A204.1 (cell line): Measurements from ENCODE around the gene SORCS2.

Source experiments
- FAIRE-seq: peaks from 2 replicates; lab custom pipeline; 2012; peaks lifted over from hg19 to GRCh38; lab: Jason Lieb, UNC

The SORCS2 gene

GRCh38 chr4:7477695-7478094 lies 285.4 kb downstream of the SORCS2 start:
- no peak for FAIRE-seq

DNA sequence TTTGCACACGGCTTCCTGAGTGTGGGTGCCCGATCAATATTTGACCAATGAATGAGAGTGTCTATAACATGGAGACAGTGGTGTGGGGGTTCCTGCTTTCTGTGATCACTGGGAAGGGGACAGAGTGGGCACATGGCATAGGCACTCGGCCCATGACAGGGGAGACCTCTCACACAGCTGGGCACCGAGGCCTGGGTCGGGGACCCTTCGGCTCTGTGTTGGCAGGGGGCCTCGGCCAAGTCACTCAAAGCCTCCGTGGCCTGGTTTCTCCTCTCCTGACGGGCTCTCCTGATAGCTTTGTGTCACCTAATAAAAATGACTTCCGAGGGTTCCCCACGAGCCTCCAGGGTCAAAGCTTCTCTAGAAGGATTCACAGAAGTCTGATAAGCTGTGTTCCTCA lies 286.3 kb downstream of the SORCS2 start:
- no peak for FAIRE-seq

- FAIRE-seq, result no peak
Measured at GRCh38 chr4:7480423-7480822, 288.1 kb downstream of the SORCS2 start.

- no peak for FAIRE-seq
Measured at GRCh38 chr4:7481227-7481626, 288.9 kb downstream of the SORCS2 start.

DNA sequence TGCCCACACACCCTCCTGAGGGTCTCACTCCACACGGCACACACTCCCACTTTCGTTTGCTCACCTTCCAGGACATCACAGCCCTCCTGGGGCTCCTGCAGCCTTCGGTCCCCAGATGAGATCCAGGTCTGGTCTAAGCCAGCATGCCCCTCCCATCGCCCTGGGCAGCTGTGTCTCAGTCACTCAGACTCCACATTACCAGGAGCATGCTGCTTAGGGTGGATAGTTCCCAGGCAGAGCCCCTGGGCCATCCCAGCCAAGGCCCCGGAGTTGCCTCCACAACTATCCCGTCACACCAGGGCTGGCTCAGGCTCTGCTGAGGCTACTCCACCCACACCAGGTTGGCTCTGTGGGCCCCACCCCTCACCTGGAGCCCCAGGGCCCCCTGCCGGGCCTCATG lies 292.8 kb downstream of the SORCS2 start:
- FAIRE-seq, result no peak

GRCh38 chr4:7486101-7486500 lies 293.8 kb downstream of the SORCS2 start:
- FAIRE-seq, result no peak

- FAIRE-seq, result no peak
Measured at GRCh38 chr4:7487502-7487901, 295.2 kb downstream of the SORCS2 start.

- FAIRE-seq, result no peak
Measured at GRCh38 chr4:7487998-7488671, 295.8 kb downstream of the SORCS2 start.

DNA sequence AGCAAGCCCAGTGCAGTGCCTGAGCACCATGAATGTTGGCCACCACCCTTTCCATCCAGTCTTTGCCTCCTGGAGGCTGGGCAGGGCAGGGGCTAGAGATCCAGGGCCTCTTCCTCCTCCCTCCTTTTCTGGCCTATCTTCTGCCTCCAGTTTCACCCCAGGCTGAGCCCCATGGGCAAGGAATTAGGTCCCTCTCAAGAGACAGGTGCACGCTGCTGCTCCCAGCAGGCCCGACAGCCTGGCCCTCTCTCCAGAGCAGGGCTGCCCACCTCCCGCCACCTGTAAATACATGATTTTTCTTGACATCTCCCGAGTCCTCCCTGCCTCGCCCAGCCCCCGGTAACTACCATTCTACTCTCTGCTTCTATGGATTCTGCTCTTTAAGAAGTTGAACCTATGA lies 299.6 kb downstream of the SORCS2 start:
- no peak for FAIRE-seq

DNA sequence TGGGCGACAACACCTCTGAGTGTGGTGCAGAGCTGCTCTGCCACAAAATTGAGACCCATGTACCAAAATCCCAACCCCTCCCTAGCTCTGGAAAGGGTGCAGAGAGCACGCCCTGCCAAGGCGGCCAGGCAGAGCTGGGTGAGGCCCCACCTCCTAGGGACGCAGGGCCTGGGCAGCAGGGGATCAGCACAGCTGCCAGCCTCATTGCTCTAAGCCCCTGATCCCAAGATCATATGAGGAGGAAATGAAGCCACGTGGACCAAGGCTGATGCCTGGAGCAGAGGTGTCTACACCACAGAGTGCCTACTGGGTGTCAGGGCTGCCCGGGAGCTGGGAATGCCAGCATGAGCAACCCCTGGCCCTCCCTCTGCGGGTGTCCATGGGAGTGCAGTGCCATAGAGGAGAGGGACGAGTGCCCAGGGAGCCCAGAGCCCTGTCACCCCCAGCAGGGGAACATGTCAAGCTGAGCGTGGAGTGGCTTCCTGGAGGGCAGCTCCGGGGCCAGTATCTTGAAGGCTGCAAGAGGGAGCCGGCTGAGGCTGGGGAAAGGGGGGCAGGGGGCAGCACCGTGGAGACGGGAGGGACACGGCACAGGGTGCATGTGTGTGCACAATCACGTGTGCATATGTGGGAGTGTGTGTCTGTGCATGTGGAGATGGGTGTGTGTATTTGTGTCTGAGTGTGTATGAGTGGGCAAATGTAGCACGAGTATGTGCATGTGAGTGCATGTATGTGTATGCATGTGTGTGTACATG lies 306.3 kb downstream of the SORCS2 start:
- FAIRE-seq, result no peak

GRCh38 chr4:7499661-7500060 lies 307.3 kb downstream of the SORCS2 start:
- no peak for FAIRE-seq

- no peak for FAIRE-seq
Measured at GRCh38 chr4:7500404-7500803, 308.1 kb downstream of the SORCS2 start.

- no peak for FAIRE-seq
Measured at GRCh38 chr4:7501314-7501713, 309.0 kb downstream of the SORCS2 start.

DNA sequence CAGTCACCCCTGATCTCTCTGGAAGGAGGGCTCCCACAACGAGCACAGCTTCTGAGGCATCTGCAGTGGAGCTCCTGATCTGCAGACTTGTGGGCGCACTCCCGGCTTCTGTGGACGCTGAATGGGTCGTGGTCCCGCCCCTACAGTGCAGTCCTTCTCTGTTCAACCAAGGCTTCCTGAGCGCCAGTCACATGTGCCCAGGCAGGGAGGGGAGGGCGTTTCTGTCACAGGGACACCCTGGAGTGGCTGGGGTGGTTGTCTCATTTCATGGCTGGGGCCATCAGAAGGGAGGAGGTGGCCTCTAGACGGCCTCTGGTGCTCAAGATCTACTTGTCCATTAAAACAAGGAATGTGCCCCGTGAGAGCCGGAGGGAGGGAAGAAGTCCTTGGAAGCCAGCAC lies 309.5 kb downstream of the SORCS2 start:
- FAIRE-seq, result no peak

DNA sequence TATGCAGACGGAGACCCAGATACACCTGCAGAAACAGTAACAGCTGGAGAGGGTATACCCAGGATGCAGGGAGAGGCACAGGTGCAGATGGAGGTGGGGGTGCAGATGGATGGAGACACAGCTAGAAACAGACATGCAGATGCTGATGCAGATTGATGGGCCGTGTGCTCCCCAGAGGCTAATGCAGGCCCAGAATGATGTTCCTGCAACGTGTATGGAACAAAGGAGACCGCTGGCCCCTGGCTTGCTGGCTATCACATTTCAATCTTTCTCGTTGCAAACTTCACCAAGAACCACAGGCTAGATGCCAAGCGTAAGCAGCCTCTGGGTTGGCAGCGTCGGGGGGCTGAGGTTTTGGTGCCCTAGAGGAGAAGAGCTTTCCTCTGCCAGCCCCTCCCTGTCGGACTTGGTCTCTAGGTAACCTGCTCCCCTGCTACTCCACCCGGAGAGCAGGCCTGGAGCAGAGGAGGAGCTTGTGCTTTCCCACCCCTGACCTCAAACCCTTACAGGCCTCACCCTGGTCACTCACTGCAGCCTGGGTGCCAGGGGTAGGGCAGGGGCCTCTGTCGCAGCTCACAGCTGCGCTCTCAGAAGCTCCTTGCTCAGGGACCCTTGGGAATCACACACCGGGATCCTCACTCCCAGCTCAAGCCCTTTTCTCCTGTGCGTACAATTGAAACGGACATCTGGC lies 311.4 kb downstream of the SORCS2 start:
- FAIRE-seq, result no peak

- FAIRE-seq, result no peak
Measured at GRCh38 chr4:7505116-7505900, 313.0 kb downstream of the SORCS2 start.

DNA sequence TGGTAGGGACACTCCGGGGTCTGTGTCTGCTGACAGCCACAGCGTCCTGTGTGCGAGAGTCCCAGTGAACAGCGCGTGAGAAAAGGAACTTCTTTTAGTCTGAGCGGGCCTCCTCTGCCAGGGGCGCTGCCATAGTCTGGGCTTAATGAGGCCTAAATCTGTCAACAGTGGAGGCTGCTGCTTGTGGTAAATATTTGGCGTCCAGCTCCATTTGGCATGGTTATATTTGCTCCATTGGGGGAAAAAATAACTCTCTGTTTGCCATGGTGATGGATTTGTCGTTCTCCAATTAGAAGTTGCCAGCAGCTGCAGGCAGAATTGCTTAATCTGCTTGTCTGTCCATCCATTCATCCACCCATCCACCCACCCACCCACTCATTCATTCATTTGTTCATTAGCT lies 313.8 kb downstream of the SORCS2 start:
- FAIRE-seq, result no peak

GRCh38 chr4:7506572-7506971 lies 314.2 kb downstream of the SORCS2 start:
- FAIRE-seq, result no peak

DNA sequence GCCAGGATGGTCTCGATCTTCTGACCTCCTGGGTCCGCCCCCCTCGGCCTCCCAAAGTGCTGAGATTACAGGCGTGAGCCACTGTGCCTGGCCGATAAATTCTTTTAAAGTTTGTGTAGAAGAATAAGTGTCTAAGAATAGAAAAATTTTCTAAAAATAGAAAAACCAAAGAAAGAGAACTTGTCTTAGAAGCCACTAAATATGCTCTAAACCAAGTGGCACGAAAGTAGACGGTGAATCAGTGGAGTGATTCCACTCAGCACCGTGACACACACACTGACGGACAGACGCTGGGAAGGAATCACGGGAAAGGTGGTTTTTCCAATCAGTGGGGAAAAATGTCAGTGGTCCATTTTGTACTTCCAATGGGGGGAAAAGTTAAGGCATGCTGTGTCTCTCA lies 315.0 kb downstream of the SORCS2 start:
- FAIRE-seq, result no peak

DNA sequence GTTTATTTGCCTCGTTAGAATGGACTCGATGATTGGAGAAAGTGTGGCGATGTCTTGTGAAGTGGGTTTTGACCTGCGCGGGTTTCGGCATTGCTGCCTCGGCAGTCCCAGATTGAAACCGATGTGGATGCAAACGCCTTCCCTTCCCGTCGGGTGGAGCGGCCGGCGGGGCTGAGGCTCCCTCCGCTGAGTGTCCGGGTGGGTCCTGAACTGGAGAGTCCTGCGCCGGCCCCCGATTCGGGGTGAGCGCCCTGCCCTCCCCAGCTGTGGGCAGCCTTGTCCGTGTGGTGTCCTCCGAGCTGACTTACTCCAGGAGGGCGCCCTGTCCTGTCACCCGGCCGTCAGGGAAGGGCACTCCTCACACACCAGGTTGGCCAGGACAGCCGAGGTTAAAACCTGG lies 317.7 kb downstream of the SORCS2 start:
- FAIRE-seq, result no peak

GRCh38 chr4:7510538-7510937 lies 318.2 kb downstream of the SORCS2 start:
- no peak for FAIRE-seq

GRCh38 chr4:7511525-7511924 lies 319.2 kb downstream of the SORCS2 start:
- FAIRE-seq, result no peak

- no peak for FAIRE-seq
Measured at GRCh38 chr4:7512428-7512827, 320.1 kb downstream of the SORCS2 start.
